GM19452 (cell line): ENCODE data around the gene VPS25.
"Not testable (repeated sequence)": the region's sequence is repeated elsewhere in the genome, so short reads cannot be mapped to it uniquely, and the experiment has no call there.

Experiments
- ATAC-seq: cut with Tn5 transposase; IDR thresholded peaks from one replicate; pipeline ENCODE4 v1.9.1; 2021; ENCODE audit not compliant: unreplicated experiment

VPS25 gene

GRCh38 chr17:42773290-42774035 lies at the start of gene VPS25:
Gene VPS25, plus strand, starts transcription at chr17:42773449. Its CDS starts 27 bp downstream, at chr17:42773476.
- peak; percentile 81 for ATAC-seq

- ATAC-seq = no peak
Observed at GRCh38 chr17:42723636-42724035, 49.6 kb upstream of the VPS25 start.

- ATAC-seq = no peak
Observed at GRCh38 chr17:42725143-42725542, 48.1 kb upstream of the VPS25 start.

GRCh38 chr17:42740699-42741098 lies 32.5 kb upstream of the VPS25 start:
- ATAC-seq = no peak

GRCh38 chr17:42742916-42743315 lies 30.3 kb upstream of the VPS25 start:
- ATAC-seq = not testable (repeated sequence)

- no peak for ATAC-seq
Observed at GRCh38 chr17:42743595-42744282, 29.5 kb upstream of the VPS25 start.

- ATAC-seq = peak; percentile 57
Observed at GRCh38 chr17:42744283-42744805, 28.9 kb upstream of the VPS25 start.

- peak; percentile 76 for ATAC-seq
Observed at GRCh38 chr17:42744806-42745617, 28.2 kb upstream of the VPS25 start, which contains the start of gene EZH1. Gene EZH1, minus strand, starts transcription at chr17:42745040. Its CDS starts 16,099 bp downstream, at chr17:42728941.

GRCh38 chr17:42748202-42748907 lies 24.9 kb upstream of the VPS25 start:
- no peak for ATAC-seq

- ATAC-seq = no peak
Observed at GRCh38 chr17:42748908-42749798, 24.1 kb upstream of the VPS25 start.

GRCh38 chr17:42750739-42751344 lies 22.4 kb upstream of the VPS25 start:
- ATAC-seq = no peak

- ATAC-seq = no peak
Observed at GRCh38 chr17:42751628-42752027, 21.6 kb upstream of the VPS25 start.

GRCh38 chr17:42754782-42755181 lies 18.5 kb upstream of the VPS25 start:
- no peak for ATAC-seq

- no peak for ATAC-seq
Observed at GRCh38 chr17:42759982-42760651, 13.1 kb upstream of the VPS25 start.

GRCh38 chr17:42760652-42761581 lies 12.3 kb upstream of the VPS25 start, which contains the start of gene RAMP2:
Gene RAMP2, plus strand, starts transcription at chr17:42761227. Its CDS starts 35 bp downstream, at chr17:42761262.
- no peak for ATAC-seq

GRCh38 chr17:42761638-42762037 lies 11.6 kb upstream of the VPS25 start:
- ATAC-seq = no peak

GRCh38 chr17:42766124-42766523 lies 7.1 kb upstream of the VPS25 start:
- no peak for ATAC-seq
